Right atrium auricular region (tissue), 2 donors: Measurements from ENCODE around the gene ANKRD60. TPM values are rescaled to one million over a fixed set of nuclear protein-coding genes. Genes with fewer than 3 reads are reported as not detected.

Source experiments
- DNase-seq: peaks from one replicate; pipeline ENCODE4 v3.0.0-alpha.2; 2019; ENCODE audit warnings: low spot score
- H3K27ac ChIP-seq, 2 donors: fragments of 200-600 bp; sonication (generic); 1 replicate in 1 of 2; 2 replicates in 1 of 2; pipeline ENCODE4 v1.5.1; 2016 to 2019
- H3K27me3 ChIP-seq, 2 donors: fragments of 200-600 bp; sonication (generic); one replicate each; pipeline versions ENCODE4 v1.5.1 to v1.6.0; 2017 to 2019
- H3K36me3 ChIP-seq: fragments of 200-600 bp; sonication (generic); one replicate; pipeline ENCODE4 v1.5.1; 2016
- H3K4me1 ChIP-seq, 2 donors: fragments of 200-600 bp; sonication (generic); one replicate each; pipeline versions ENCODE4 v1.5.1 to v1.6.0; 2017 to 2019
- H3K4me3 ChIP-seq, 2 donors: fragments of 200-600 bp; sonication (generic); 1 replicate in 1 of 2; 2 replicates in 1 of 2; pipeline ENCODE4 v1.5.1; 2017 to 2019; ENCODE audit warnings: mild to moderate bottlenecking in 1 of 2, moderate library complexity in 1 of 2
- H3K9me3 ChIP-seq, 2 donors: fragments of 200-600 bp; sonication (generic); one replicate each; pipeline ENCODE4 v1.5.1; 2019
- total RNA-seq, 2 donors: library from RNA; depleted of rRNA; stranded (reverse); fragments of >200 nt; gene quantifications; one replicate each; pipeline ENCODE4 v1.1.0, GENCODE V29; 2016
- TF ChIP-seq, protein P1 (sequence below), 2 donors: fragments of 200-600 bp; sonication (generic); IDR thresholded peaks; one replicate each; pipeline ENCODE4 v1.5.1; 2019; ENCODE audit warnings: antibody characterized with exemption in 2 of 2

ANKRD60 gene
- total RNA-seq, 2 donors from 2014 or later, result not detected

DNA sequence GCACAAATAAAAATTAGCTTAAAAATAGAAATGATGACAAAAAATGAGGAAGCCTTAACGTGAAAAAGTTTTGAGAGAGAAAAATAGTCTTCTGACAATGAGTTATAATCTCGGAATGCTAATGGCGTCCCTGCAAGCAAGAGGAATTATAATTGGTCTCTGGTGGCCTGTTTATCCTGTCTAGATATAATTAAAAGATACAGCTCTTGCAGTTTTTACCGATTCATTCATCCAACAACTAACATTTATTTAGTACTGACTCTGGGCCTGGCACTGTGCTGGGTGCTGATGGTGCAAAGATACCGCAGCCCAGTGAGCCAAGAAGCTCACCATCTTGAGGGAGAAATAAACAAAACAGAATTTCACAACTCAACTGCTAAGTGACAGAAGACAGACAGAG lies 31.6 kb upstream of the ANKRD60 start:
- peaks cover 0 to 9% of the 10 kb centered on the region in 2 donors for H3K4me1 ChIP-seq
- no peak overlapping the region for H3K27ac ChIP-seq
- H3K27me3 ChIP-seq, result no peaks in the 10 kb centered on the region
- peaks cover 4% of the 10 kb centered on the region for H3K36me3 ChIP-seq
- DNase-seq, result no peak
- TF ChIP-seq, protein P1, sequence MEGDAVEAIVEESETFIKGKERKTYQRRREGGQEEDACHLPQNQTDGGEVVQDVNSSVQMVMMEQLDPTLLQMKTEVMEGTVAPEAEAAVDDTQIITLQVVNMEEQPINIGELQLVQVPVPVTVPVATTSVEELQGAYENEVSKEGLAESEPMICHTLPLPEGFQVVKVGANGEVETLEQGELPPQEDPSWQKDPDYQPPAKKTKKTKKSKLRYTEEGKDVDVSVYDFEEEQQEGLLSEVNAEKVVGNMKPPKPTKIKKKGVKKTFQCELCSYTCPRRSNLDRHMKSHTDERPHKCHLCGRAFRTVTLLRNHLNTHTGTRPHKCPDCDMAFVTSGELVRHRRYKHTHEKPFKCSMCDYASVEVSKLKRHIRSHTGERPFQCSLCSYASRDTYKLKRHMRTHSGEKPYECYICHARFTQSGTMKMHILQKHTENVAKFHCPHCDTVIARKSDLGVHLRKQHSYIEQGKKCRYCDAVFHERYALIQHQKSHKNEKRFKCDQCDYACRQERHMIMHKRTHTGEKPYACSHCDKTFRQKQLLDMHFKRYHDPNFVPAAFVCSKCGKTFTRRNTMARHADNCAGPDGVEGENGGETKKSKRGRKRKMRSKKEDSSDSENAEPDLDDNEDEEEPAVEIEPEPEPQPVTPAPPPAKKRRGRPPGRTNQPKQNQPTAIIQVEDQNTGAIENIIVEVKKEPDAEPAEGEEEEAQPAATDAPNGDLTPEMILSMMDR (IDR thresholded peaks at IDR 0.05), result no peak
- no peak overlapping the region for H3K4me3 ChIP-seq
- no peaks in the 10 kb centered on the region for H3K9me3 ChIP-seq

DNA sequence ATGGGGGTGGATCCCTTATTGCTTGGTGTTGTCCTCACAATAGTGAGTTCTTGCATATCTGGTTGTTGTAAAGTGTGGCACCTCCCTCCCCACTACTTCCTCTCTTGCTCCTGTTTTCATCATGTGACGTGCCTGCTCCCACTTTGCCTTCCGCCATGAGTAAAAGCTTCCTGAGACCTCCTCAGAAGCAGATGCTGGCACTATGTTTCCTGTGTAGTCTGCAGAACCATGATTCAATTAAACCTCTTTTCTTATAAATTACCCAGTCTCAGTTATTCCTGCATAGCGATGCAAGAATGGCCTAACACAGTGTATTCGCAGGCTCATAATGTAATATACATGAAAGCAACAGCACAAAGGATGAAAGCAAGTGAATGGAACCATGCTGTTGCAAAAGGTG lies 28.4 kb upstream of the ANKRD60 start:
- Histone ChIP-seq H3K27me3 (no peaks in the 10 kb centered on the region), H3K36me3 (no peaks in the 10 kb centered on the region)
- TF ChIP-seq, protein P1 (IDR thresholded peaks at IDR 0.05), result no peak

DNA sequence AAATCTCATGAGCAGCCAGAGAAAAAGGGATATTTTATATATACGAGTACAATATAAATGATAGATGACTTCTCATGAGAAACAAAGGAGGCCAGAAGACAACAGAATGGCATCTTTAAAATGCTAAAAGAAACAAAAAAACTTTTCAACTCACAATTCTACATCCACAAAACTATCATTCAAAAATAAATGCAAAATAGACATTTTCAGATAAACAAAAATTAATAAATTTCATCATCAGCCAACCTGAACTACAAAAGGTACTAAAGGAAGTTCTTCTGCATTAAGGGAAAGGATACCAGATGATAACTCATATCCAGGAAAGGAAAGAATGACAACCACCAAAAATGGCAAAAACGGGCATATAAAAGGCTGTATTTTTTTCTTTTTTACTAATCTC lies 27.9 kb upstream of the ANKRD60 start:
- Histone ChIP-seq H3K27me3 (no peaks in the 10 kb centered on the region), H3K27ac (no peak overlapping the region)
- no peak for DNase-seq

More for the DNA sequence above, 28.4 kb upstream of the ANKRD60 start:
- Histone ChIP-seq H3K27ac (no peak overlapping the region), H3K4me1 (peaks cover 0 to 9% of the 10 kb centered on the region in 2 donors), H3K4me3 (no peak overlapping the region), H3K9me3 (no peaks in the 10 kb centered on the region)
- DNase-seq, result no peak

DNA sequence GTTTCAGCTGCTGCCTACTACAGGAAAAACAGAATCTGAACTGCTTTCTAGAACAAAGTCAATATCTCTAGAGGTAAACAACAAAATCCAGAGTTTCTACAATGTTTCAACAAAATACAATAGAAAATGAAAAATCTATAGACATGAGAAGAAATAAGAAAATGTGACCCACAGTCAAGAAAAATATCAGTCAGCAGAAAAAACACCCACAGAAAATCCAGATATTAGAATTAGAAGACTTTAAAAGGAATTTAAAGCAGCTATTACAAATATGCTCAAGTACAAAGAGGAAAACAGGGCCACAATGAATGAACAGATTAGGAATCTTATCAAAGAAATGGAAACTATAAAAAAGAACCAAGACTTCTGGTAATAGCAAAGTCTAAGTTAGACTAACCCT lies 26.4 kb upstream of the ANKRD60 start:
- Histone ChIP-seq H3K27me3 (no peaks in the 10 kb centered on the region), H3K4me1 (peaks cover 0 to 6% of the 10 kb centered on the region in 2 donors), H3K9me3 (no peaks in the 10 kb centered on the region), H3K4me3 (no peak overlapping the region), H3K27ac (no peak overlapping the region), H3K36me3 (peaks cover 15% of the 10 kb centered on the region)
- TF ChIP-seq, protein P1 (IDR thresholded peaks at IDR 0.05), result no peak
- no peak for DNase-seq

More for the DNA sequence above, 27.9 kb upstream of the ANKRD60 start:
- TF ChIP-seq, protein P1 (IDR thresholded peaks at IDR 0.05), result no peak
- Histone ChIP-seq H3K4me1 (peaks cover 0 to 9% of the 10 kb centered on the region in 2 donors), H3K36me3 (peaks cover 4% of the 10 kb centered on the region), H3K9me3 (no peaks in the 10 kb centered on the region), H3K4me3 (no peak overlapping the region)

DNA sequence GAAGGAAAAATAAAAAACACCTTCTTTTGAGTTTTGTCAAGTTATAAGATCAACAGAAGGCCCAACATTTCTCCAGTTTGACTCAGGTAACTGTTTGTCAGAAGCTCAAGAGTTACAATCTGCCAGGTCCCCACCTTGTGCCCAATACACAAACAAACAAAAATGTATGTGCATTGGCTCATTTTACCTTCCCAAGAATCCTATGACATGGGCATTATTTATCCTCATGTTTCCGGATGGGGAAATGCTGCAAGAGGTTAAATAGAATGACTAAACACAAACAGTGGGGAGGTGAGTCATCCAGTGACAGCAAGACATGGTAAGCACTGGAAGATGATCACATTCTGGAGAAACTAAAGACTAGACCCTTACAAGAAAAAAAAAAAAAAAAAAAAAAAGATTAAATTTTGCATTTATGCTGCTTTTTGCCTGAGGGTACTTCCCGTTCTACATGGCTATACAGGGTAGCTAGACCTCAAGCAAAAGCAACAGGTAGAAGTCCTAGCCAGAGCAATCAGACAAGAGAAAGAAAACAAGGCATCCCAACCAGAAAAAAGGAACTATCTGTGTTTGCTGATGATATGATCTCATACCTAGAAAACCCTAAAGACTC lies 23.6 kb upstream of the ANKRD60 start:
- no peaks in the 10 kb centered on the region for H3K9me3 ChIP-seq
- H3K27me3 ChIP-seq, result no peaks in the 10 kb centered on the region
- H3K4me3 ChIP-seq, result no peak overlapping the region
- TF ChIP-seq, protein P1 (IDR thresholded peaks at IDR 0.05), result no peak
- no peak overlapping the region for H3K27ac ChIP-seq
- H3K36me3 ChIP-seq, result peaks cover 22% of the 10 kb centered on the region
- no peaks in the 10 kb centered on the region for H3K4me1 ChIP-seq
- no peak for DNase-seq
